Activated B cell treated with CpG ODN at 0.5 μM for 24 hours (primary cell): ENCODE data around the gene CMIP. TPM values are rescaled to one million over a fixed set of nuclear protein-coding genes. Genes with fewer than 3 reads are reported as not detected.
"Not testable (repeated sequence)": the region's sequence is repeated elsewhere in the genome, so short reads cannot be mapped to it uniquely, and the experiment has no call there.

ENCODE experiments used
- ATAC-seq: fragments of 200-7000 bp; cut with Tn5 transposase; one replicate; pipeline ENCODE4 v1.10.0; 2021; ENCODE audit warnings: low read depth, mild to moderate bottlenecking, moderate library complexity
- CTCF ChIA-PET: fragments of 350-600 bp; sonication (Branson Sonifier 250); formaldehyde crosslinking; loops from one replicate; lab custom pipeline; 2021; ENCODE audit warnings: antibody characterized with exemption; lab: Charles Lee
- POLR2A ChIA-PET: fragments of 350-600 bp; sonication (Branson Sonifier 250); formaldehyde crosslinking; loops from one replicate; lab custom pipeline; 2021; ENCODE audit warnings: antibody characterized with exemption; lab: Charles Lee
- DNase-seq: peaks from one replicate; pipeline ENCODE4 v3.0.0; 2022
- H3K27ac Mint-ChIP-seq: one replicate; pipeline ENCODE4 v1.8.0; 2020; ENCODE audit warnings: mixed read lengths
- H3K27me3 Mint-ChIP-seq: one replicate; pipeline ENCODE4 v1.8.0; 2021; ENCODE audit warnings: mixed read lengths
- H3K36me3 Mint-ChIP-seq: one replicate; pipeline ENCODE4 v1.8.0; 2021; ENCODE audit warnings: low read depth, mixed read lengths
- H3K4me1 Mint-ChIP-seq: one replicate; pipeline ENCODE4 v1.8.0; 2021; ENCODE audit warnings: mixed read lengths
- H3K4me3 Mint-ChIP-seq: one replicate; pipeline ENCODE4 v1.8.0; 2020; ENCODE audit warnings: mild to moderate bottlenecking, mixed read lengths
- H3K9me3 Mint-ChIP-seq: one replicate; pipeline ENCODE4 v1.8.0; 2020; ENCODE audit warnings: mixed read lengths
- CTCF ChIP-seq: fragments of 200-600 bp; IDR thresholded peaks from one replicate; pipeline ENCODE4 v1.8.0; 2022; ENCODE audit warnings: antibody characterized with exemption, mild to moderate bottlenecking
- intact Hi-C: fragments of 100-400 bp; cut with micrococcal nuclease; formaldehyde crosslinking; loops from one replicate; pipeline ENCODE4 v1.15.1; 2024
- total RNA-seq: library from RNA; stranded (reverse); gene quantifications from 2 replicates; pipeline ENCODE4 v1.2.3, GENCODE V29; 2022

CMIP gene
- total RNA-seq, 1 donor from 2014 or later, result 76.3 TPM

DNA sequence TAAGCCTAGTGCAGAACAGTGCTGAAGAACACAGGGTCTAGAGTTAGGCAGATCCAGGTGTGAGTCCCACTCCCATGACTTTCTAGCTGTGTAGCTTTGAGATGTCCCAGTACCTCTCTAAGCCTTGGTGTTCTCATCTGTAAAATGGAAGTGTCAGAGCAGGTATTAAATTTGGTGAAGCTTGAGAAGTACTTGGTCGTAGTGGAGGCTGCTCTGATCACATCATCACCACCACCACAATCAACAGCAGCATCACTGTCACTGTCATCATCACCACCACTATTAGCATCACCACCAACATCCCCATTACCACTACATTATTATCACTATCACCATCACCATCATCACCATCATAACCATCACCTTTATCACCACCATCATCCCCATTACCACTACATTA is 132.1 kb downstream of the CMIP start:
- no peaks in the 10 kb centered on the region for H3K27me3 Mint-ChIP-seq
- H3K36me3 Mint-ChIP-seq, result peaks cover 2% of the 10 kb centered on the region
- intact Hi-C loops, result no loop called here

GRCh38 chr16:81577272-81577671 is 132.7 kb downstream of the CMIP start:
- POLR2A ChIA-PET, H3K27ac Mint-ChIP-seq, ATAC-seq, DNase-seq, H3K4me3 Mint-ChIP-seq, H3K36me3 Mint-ChIP-seq, H3K9me3 Mint-ChIP-seq, intact Hi-C loops, CTCF ChIA-PET, H3K27me3 Mint-ChIP-seq: not testable (repeated sequence)
- H3K4me1 Mint-ChIP-seq, result peaks cover 10% of the 10 kb centered on the region

More for the DNA sequence above, 132.1 kb downstream of the CMIP start:
- ATAC-seq (no peak), DNase-seq (no peak)
- CTCF ChIA-PET, result no interaction called here
- H3K4me3 Mint-ChIP-seq, result no peak overlapping the region
- no peak overlapping the region for H3K27ac Mint-ChIP-seq
- H3K4me1 Mint-ChIP-seq, result peaks cover 10% of the 10 kb centered on the region
- no peaks in the 10 kb centered on the region for H3K9me3 Mint-ChIP-seq
- POLR2A ChIA-PET, result no interaction called here
- TF ChIP-seq CTCF, result no peak

DNA sequence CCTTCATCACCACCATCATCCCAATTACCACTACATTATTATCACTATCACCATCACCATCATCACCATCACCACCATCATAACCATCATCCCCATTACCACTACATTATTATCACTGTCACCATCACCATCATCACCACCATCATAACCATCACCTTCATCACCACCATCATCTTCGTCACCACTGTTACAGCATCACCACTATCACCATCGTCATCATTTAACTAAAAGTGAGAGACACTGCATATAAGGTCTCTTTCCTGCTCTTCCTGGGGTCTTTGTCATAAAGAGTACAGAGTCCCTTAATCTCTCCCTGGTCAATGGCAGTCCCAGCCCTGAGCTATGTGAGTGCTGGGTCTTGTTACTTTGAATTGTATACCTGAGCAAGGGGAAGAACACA is 133.5 kb downstream of the CMIP start:
- H3K9me3 Mint-ChIP-seq, result no peaks in the 10 kb centered on the region
- H3K4me1 Mint-ChIP-seq, result peaks cover 8% of the 10 kb centered on the region
- H3K4me3 Mint-ChIP-seq, result no peak overlapping the region
- ChIA-PET CTCF (no interaction called here), POLR2A (interaction anchor here (0.6 kb wide), 1 partner anchor 148 kb away, joined by 5 read pairs; no protein-coding TSS in a partner anchor)
- intact Hi-C loops, result no loop called here
- no peaks in the 10 kb centered on the region for H3K27me3 Mint-ChIP-seq
- no peak for ATAC-seq
- H3K36me3 Mint-ChIP-seq, result peaks cover 4% of the 10 kb centered on the region
- DNase-seq, result no peak
- H3K27ac Mint-ChIP-seq, result no peak overlapping the region
- no peak for TF ChIP-seq CTCF

GRCh38 chr16:81578636-81579413 is 134.2 kb downstream of the CMIP start:
- no peak overlapping the region for H3K27ac Mint-ChIP-seq
- intact Hi-C loops, result no loop called here
- POLR2A ChIA-PET, result interaction anchor here (0.6 kb wide), 1 partner anchor 148 kb away, joined by 5 read pairs; no protein-coding TSS in a partner anchor
- no peak for TF ChIP-seq CTCF
- H3K36me3 Mint-ChIP-seq, result peaks cover 10% of the 10 kb centered on the region
- H3K9me3 Mint-ChIP-seq, result no peaks in the 10 kb centered on the region
- DNase-seq, result no peak
- no peaks in the 10 kb centered on the region for H3K27me3 Mint-ChIP-seq
- CTCF ChIA-PET, result no interaction called here
- peaks cover 5% of the 10 kb centered on the region for H3K4me1 Mint-ChIP-seq
- no peak for ATAC-seq
- no peak overlapping the region for H3K4me3 Mint-ChIP-seq

- Mint-ChIP-seq H3K4me3 (no peak overlapping the region), H3K27me3 (no peaks in the 10 kb centered on the region), H3K4me1 (peaks cover 5% of the 10 kb centered on the region), H3K9me3 (no peaks in the 10 kb centered on the region), H3K27ac (no peak overlapping the region), H3K36me3 (peaks cover 17% of the 10 kb centered on the region)
- intact Hi-C loops, result no loop called here
- ChIA-PET CTCF (no interaction called here), POLR2A (no interaction called here)
- DNase-seq (no peak), ATAC-seq (no peak)
- no peak for TF ChIP-seq CTCF
Measured at GRCh38 chr16:81581107-81581506, 136.5 kb downstream of the CMIP start.
